K562 (cell line): Measurements from ENCODE around the gene SAPCD1. TPM values are rescaled to one million over a fixed set of nuclear protein-coding genes. Genes with fewer than 3 reads are reported as not detected.

ENCODE experiments used
- AFF4 ChIP-seq: sonication (generic); formaldehyde crosslinking; IDR thresholded peaks from 2 replicates; pipeline ENCODE4 v1.8.0; 2023; ENCODE audit warnings: mild to moderate bottlenecking, missing genetic modification reagents
- ARHGAP35 ChIP-seq: fragments of 450-650 bp; IDR thresholded peaks from 2 replicates; pipeline ENCODE4 v1.6.1; 2018; ENCODE audit not compliant: partially characterized antibody
- ARID3B ChIP-seq: fragments of 250-450 bp; sonication (Bioruptor Pico); IDR thresholded peaks from 2 replicates; pipeline ENCODE4 v1.4.0; 2020; ENCODE audit warnings: borderline replicate concordance
- FOSL1 ChIP-seq: fragments of 200-800 bp; sonication (Bioruptor generic); conservative IDR thresholded peaks from 2 replicates; pipeline ENCODE4 v1.6.1; 2016; ENCODE audit warnings: missing genetic modification characterization, missing compliant biosample characterization
- HOMEZ ChIP-seq: fragments of 250-450 bp; sonication (Bioruptor Pico); IDR thresholded peaks from 2 replicates; pipeline ENCODE4 v1.4.0; 2020; ENCODE audit warnings: mild to moderate bottlenecking, moderate library complexity
- MAZ ChIP-seq, 2 experiments: fragments of 450-650 bp in 1 of 2; sonication (generic) in 1 of 2; formaldehyde crosslinking; IDR thresholded peaks in 1 of 2; conservative IDR thresholded peaks in 1 of 2; 2 replicates each; pipeline versions ENCODE4 v1.4.0 to v1.5.0; 2020; ENCODE audit warnings: mild to moderate bottlenecking in 1 of 2, missing genetic modification reagents in 1 of 2
- PHB2 ChIP-seq: fragments of 450-650 bp; IDR thresholded peaks from 2 replicates; pipeline ENCODE4 v1.6.1; 2017; ENCODE audit warnings: low read depth
- PHF20 ChIP-seq: fragments of 450-650 bp; IDR thresholded peaks from 2 replicates; pipeline ENCODE4 v1.6.1; 2018; ENCODE audit not compliant: partially characterized antibody
- PML ChIP-seq: IDR thresholded peaks from 2 replicates; pipeline ENCODE4 v1.6.1; 2012; ENCODE audit warnings: low read length, inconsistent platforms
- POLR2A ChIP-seq: fragments of 450-650 bp; conservative IDR thresholded peaks from 2 replicates; pipeline ENCODE4 v1.6.1; 2016
- SFPQ ChIP-seq: fragments of 200-400 bp; formaldehyde crosslinking; IDR thresholded peaks from 2 replicates; pipeline ENCODE4 v1.6.1; 2017; ENCODE audit warnings: mild to moderate bottlenecking, low read depth, low read length, moderate library complexity
- THAP7 ChIP-seq: fragments of 250-450 bp; sonication (Bioruptor Pico); IDR thresholded peaks from 2 replicates; pipeline ENCODE4 v1.5.0; 2021
- ZNF449 ChIP-seq: fragments of 250-450 bp; sonication (Bioruptor Pico); IDR thresholded peaks from 2 replicates; pipeline ENCODE4 v1.8.0; 2022; ENCODE audit warnings: moderate library complexity, mild to moderate bottlenecking, inconsistent platforms
- polyA plus RNA-seq, 8 experiments: library from polyadenylated mRNA; depleted of rRNA in 4 of 8; stranded (reverse) in 5 of 8; unstranded in 3 of 8; fragments of >200 nt; fragmentation: Nextera tagmentation in 2 of 8; fragmentation: Illumina TruSeq in 1 of 8; extraction: Ambion mirVana in 2 of 8; extraction: Trizol in 1 of 8; gene quantifications; 2 replicates each; pipeline versions ENCODE4 v1.2.1 to v1.2.3, GENCODE V29; 2011 to 2014; ENCODE audit warnings: inconsistent platforms in 1 of 8, missing spikeins in 1 of 8
- total RNA-seq, 7 experiments: library from RNA; depleted of rRNA in 6 of 7; stranded (reverse); fragments of >200 nt in 6 of 7; fragmentation: Illumina TruSeq in 2 of 7; extraction: Trizol in 2 of 7; gene quantifications; 2 replicates each; pipeline versions ENCODE4 v1.2.1 to v1.2.3, GENCODE V29; 2011 to 2021; ENCODE audit warnings: low replicate concordance in 1 of 7

The SAPCD1 gene
- total and polyA plus RNA-seq, 9 of the 15 experiments (the other 6 are each of a cell fraction or from before 2014, with no cell fraction given): 2.6 to 30.2 (median 7.4) TPM

- TF ChIP-seq HOMEZ (CRISPR knock-in tag) (no peak), SFPQ (no peak), POLR2A (peak; percentile 46), THAP7 (CRISPR knock-in tag) (no peak), ZNF449 (CRISPR knock-in tag) (no peak), ARHGAP35 (no peak), MAZ (CRISPR knock-in tag; conservative IDR thresholded peaks at IDR 0.05 in 1 of 2, IDR thresholded peaks at IDR 0.05 in 1 of 2) (0 out of 4 replicates have a peak, but pooled peaks of 1 of the 2 experiments have one; percentile 25), ARID3B (no peak), PHB2 (no peak), AFF4 (CRISPR knock-in tag) (no peak), PHF20 (no peak), FOSL1 (no peak), PML (0 out of 2 replicates have a peak, but pooled peaks have one; percentile 5)
Measured at GRCh38 chr6:31782126-31782855, 19.8 kb downstream of the SAPCD1 start (continued).
